CD8-positive, alpha-beta memory T cell (primary cell): ENCODE results near the gene AMBRA1. TPM values are rescaled to one million over a fixed set of nuclear protein-coding genes. Genes with fewer than 3 reads are reported as not detected.

Experiments
- CTCF ChIA-PET: fragments of 350-600 bp; sonication (Branson Sonifier 250); formaldehyde crosslinking; loops from one replicate; lab custom pipeline; 2021; ENCODE audit warnings: antibody characterized with exemption; lab: Charles Lee
- POLR2A ChIA-PET: fragments of 350-600 bp; sonication (Branson Sonifier 250); formaldehyde crosslinking; loops from one replicate; lab custom pipeline; 2021; ENCODE audit warnings: antibody characterized with exemption; lab: Charles Lee
- DNase-seq, 5 donors: peaks; one replicate each; pipeline versions ENCODE4 v3.0.0 to v3.0.0-alpha.2; 2020 to 2022; ENCODE audit warnings: mixed read lengths in 1 of 5
- H3K27ac ChIP-seq: one replicate; pipeline ENCODE4 v1.7.0; 2013; ENCODE audit warnings: low read depth, mild to moderate bottlenecking, low read length, moderate library complexity
- H3K27me3 ChIP-seq: 2 replicates; pipeline ENCODE4 v1.7.0; 2013; ENCODE audit warnings: low read length, mild to moderate bottlenecking; ENCODE audit not compliant: insufficient read depth, poor library complexity, severe bottlenecking
- H3K36me3 ChIP-seq: 2 replicates; pipeline ENCODE4 v1.7.0; 2013; ENCODE audit warnings: mild to moderate bottlenecking, low read length, moderate library complexity; ENCODE audit not compliant: insufficient read depth
- H3K4me1 ChIP-seq: 2 replicates; pipeline ENCODE4 v1.7.0; 2013; ENCODE audit warnings: mild to moderate bottlenecking, low read length, moderate library complexity; ENCODE audit not compliant: insufficient read depth
- H3K4me3 ChIP-seq: 2 replicates; pipeline ENCODE4 v1.7.0; 2013; ENCODE audit warnings: mild to moderate bottlenecking, low read length
- H3K9me3 ChIP-seq: 2 replicates; pipeline ENCODE4 v1.7.0; 2013; ENCODE audit warnings: mild to moderate bottlenecking, low read length
- H3K27ac Mint-ChIP-seq, 8 donors: one replicate each; pipeline ENCODE4 v1.8.0; 2020 to 2021; ENCODE audit warnings: mixed read lengths in 8 of 8, mild to moderate bottlenecking in 6 of 8, inconsistent platforms in 3 of 8, moderate library complexity in 3 of 8
- H3K27me3 Mint-ChIP-seq, 2 donors: one replicate each; pipeline ENCODE4 v1.8.0; 2020 to 2021; ENCODE audit warnings: mixed read lengths in 2 of 2, mild to moderate bottlenecking in 1 of 2, moderate library complexity in 1 of 2
- H3K36me3 Mint-ChIP-seq, 3 donors: one replicate each; pipeline ENCODE4 v1.8.0; 2020 to 2021; ENCODE audit warnings: mixed read lengths in 3 of 3, inconsistent platforms in 1 of 3, mild to moderate bottlenecking in 1 of 3
- H3K4me1 Mint-ChIP-seq, 3 donors: one replicate each; pipeline ENCODE4 v1.8.0; 2020 to 2021; ENCODE audit warnings: mixed read lengths in 3 of 3, inconsistent platforms in 1 of 3, mild to moderate bottlenecking in 1 of 3
- H3K4me3 Mint-ChIP-seq, 7 donors: one replicate each; pipeline ENCODE4 v1.8.0; 2020 to 2021; ENCODE audit warnings: mixed read lengths in 7 of 7, mild to moderate bottlenecking in 6 of 7, moderate library complexity in 4 of 7, inconsistent platforms in 2 of 7
- H3K9me3 Mint-ChIP-seq, 5 donors: one replicate each; pipeline ENCODE4 v1.8.0; 2020 to 2022; ENCODE audit warnings: mixed read lengths in 5 of 5, mild to moderate bottlenecking in 3 of 5, moderate library complexity in 2 of 5, inconsistent platforms in 1 of 5
- polyA plus RNA-seq: library from polyadenylated mRNA; unstranded; fragments of 300-500 nt; fragmentation: Illumina TruSeq; gene quantifications from one replicate; pipeline ENCODE4 v1.2.3, GENCODE V29; 2021
- total RNA-seq, 2 experiments: library from RNA; stranded (reverse); gene quantifications; one replicate each; pipeline ENCODE4 v1.2.3, GENCODE V29; 2021

The AMBRA1 gene
- total and polyA plus RNA-seq, 3 experiments from 2014 or later, result 13.6 to 33.3 (median 31.3) TPM

DNA sequence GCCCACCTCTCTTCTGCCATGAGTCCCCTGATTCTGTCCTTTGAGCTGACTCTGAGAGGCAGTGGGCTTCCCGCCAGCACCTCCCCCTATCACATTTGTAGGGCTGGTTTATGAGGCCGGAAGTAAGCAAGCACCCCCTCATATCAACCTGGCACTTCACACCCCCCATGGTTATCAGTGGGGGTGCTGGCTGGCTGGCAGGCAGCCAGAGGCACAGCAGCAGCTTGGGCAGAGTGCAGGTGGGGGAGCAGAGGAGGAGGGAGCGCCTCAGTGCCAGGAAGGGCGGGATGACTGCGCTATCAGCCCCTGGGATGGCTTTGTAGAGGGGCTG, 179.4 kb downstream of the AMBRA1 start:
- Histone ChIP-seq H3K4me1 (peaks cover 18% of the 10 kb centered on the region), H3K9me3 (no peaks in the 10 kb centered on the region), H3K4me3 (no peak overlapping the region), H3K27me3 (no peaks in the 10 kb centered on the region), H3K27ac (no peak overlapping the region), H3K36me3 (peaks cover 27% of the 10 kb centered on the region)
- POLR2A ChIA-PET, result no interaction called here
- Mint-ChIP-seq H3K27ac (peak overlapping the region in 2 of 8 donors; percentile 51 to 61), H3K4me1 (peaks cover 14 to 21% (median 17%) of the 10 kb centered on the region in 3 donors), H3K9me3 (no peaks in the 10 kb centered on the region), H3K4me3 (no peak overlapping the region), H3K27me3 (no peaks in the 10 kb centered on the region), H3K36me3 (peaks cover 8 to 86% (median 20%) of the 10 kb centered on the region in 3 donors)
- DNase-seq, result peak in 2 of 5 donors; percentile 24 to 76
- CTCF ChIA-PET, result no interaction called here

DNA sequence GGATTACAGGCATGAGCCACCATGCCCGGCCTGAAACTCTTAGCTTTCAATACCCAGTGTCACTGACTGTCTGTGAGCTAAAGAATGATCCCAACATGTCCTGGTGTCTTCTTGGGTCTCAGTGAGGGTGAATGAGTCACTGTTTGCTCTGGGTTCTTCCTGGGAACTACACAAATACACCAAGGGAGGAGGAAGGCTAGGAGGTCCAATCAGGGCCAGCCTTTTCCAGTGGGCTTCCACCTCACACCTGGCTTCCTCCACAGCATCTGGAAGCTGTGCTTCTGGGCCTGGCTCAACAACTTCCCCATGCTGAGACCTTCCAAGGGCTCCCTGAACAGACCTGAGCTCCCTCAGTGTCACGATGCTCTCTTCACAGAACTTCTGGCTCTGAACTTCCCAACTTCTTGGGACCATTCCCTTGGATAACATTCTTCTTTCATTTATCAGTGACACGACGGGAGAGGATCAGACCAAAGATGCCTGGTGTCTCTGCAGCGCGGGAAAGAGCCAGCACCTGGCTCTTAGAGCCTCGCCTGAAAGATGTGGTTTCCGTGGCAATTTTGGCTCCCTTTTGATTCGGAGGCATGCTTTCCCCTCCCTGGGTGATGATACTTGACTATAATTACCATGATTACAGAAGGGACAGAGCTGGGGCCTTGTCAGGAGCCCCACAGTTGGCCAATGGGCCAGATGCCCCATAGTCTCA, 179.9 kb downstream of the AMBRA1 start:
- no peaks in the 10 kb centered on the region for H3K9me3 Mint-ChIP-seq
- DNase-seq, result peak in 2 of 5 donors; percentile 14 to 69
- Histone ChIP-seq H3K4me1 (peaks cover 18% of the 10 kb centered on the region), H3K4me3 (no peak overlapping the region), H3K27me3 (no peaks in the 10 kb centered on the region), H3K27ac (no peak overlapping the region), H3K36me3 (peaks cover 29% of the 10 kb centered on the region), H3K9me3 (no peaks in the 10 kb centered on the region)
- no peaks in the 10 kb centered on the region for H3K27me3 Mint-ChIP-seq
- peaks cover 14 to 21% (median 17%) of the 10 kb centered on the region in 3 donors for H3K4me1 Mint-ChIP-seq
- ChIA-PET CTCF (no interaction called here), POLR2A (no interaction called here)
- H3K27ac Mint-ChIP-seq, result peak overlapping the region in 3 of 8 donors; percentile 24 to 73 (median 45)
- H3K4me3 Mint-ChIP-seq, result no peak overlapping the region
- peaks cover 8 to 86% (median 20%) of the 10 kb centered on the region in 3 donors for H3K36me3 Mint-ChIP-seq

DNA sequence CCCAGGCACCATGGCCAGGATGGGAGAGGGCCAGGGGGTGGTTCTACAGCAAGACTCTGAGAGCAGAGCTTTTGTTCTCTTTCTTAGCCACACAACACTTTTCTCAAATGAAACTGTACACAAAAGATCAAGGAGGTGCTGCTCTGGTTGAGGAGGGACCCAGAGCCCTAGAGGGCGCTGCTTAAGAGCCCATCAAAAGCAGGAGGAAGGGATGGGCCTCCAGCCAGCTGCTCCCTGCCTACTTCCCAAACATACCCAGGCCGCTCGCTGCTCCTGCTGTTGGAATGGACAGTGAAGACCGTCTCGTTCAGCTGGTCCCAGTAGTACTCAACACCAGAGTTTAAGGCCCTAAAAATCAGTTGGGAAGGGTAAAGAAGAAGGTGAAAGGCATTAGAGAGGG, 183.8 kb downstream of the AMBRA1 start:
- Histone ChIP-seq H3K4me3 (no peak overlapping the region), H3K9me3 (no peaks in the 10 kb centered on the region), H3K27me3 (no peaks in the 10 kb centered on the region), H3K27ac (no peak overlapping the region), H3K36me3 (peaks cover 32% of the 10 kb centered on the region), H3K4me1 (peaks cover 8% of the 10 kb centered on the region)
- DNase-seq, result no peak
- CTCF ChIA-PET, result no interaction called here
- H3K4me3 Mint-ChIP-seq, result no peak overlapping the region
- H3K4me1 Mint-ChIP-seq, result peaks cover 9 to 10% (median 9%) of the 10 kb centered on the region in 3 donors
- POLR2A ChIA-PET, result no interaction called here
- no peaks in the 10 kb centered on the region for H3K9me3 Mint-ChIP-seq
- no peaks in the 10 kb centered on the region for H3K27me3 Mint-ChIP-seq
- peak overlapping the region in 1 of 8 donors; percentile 41 for H3K27ac Mint-ChIP-seq
- peaks cover 7 to 77% (median 17%) of the 10 kb centered on the region in 3 donors for H3K36me3 Mint-ChIP-seq

DNA sequence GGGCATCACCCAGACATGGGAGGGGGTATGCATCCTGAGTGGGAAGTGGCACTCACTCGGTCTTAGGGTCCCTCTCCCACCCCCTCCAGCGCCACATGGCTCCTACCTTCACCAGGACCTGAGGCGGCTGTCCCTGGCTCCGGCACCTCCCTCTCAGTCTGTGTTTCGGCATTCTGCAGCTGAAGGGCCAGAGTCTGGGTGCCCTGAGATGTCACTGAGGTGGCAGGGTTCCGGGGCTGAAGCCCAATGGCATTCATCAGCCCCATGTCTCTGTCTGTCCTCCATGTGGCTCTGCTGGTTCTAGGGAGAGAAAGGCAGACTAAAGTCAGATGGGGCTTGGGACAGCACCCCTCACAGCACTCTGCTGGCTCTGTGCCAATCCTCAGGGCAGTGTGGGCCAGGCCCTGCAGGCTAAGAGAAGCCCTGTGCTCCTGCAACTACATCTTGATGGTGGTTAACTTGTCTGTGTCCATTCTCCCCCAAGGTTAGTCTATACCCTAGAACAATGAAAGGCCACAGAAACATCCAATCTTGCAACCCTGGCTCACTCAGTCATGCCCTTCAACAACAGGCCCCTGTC, 185.3 kb downstream of the AMBRA1 start:
- H3K9me3 ChIP-seq, result no peaks in the 10 kb centered on the region
- no peaks in the 10 kb centered on the region for H3K27me3 Mint-ChIP-seq
- no peaks in the 10 kb centered on the region for H3K4me1 ChIP-seq
- no peak overlapping the region for H3K27ac Mint-ChIP-seq
- peaks cover 40% of the 10 kb centered on the region for H3K36me3 ChIP-seq
- ChIA-PET POLR2A (no interaction called here), CTCF (interaction anchor here (0.7 kb wide), 1 partner anchor 121 kb away, joined by 3 read pairs; no protein-coding TSS in a partner anchor)
- H3K4me3 Mint-ChIP-seq, result no peak overlapping the region
- H3K9me3 Mint-ChIP-seq, result no peaks in the 10 kb centered on the region
- DNase-seq, result no peak
- H3K4me3 ChIP-seq, result no peak overlapping the region
- no peaks in the 10 kb centered on the region for H3K4me1 Mint-ChIP-seq
- H3K27me3 ChIP-seq, result no peaks in the 10 kb centered on the region
- no peak overlapping the region for H3K27ac ChIP-seq
- peaks cover 7 to 75% (median 16%) of the 10 kb centered on the region in 3 donors for H3K36me3 Mint-ChIP-seq

DNA sequence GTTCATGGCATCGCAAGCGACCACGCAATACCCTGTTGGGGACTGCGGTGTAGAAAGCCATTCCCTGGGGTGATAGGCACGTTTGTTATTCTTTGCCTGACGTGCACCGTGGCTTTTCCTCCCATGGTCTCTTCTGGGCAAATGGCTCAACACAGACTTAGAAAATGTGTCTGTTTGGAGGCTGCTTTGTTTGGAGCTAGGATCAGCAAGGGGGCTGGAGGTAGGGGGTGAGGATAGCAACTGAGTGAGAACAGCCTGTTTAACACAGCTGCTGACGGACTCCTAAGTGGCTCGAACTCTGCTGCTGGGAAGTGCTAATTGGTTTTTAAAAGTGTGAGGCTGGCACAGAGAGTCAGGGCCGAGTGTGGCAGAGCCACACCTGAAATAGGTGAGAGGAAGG, 186.2 kb downstream of the AMBRA1 start:
- Mint-ChIP-seq H3K36me3 (peaks cover 7 to 75% (median 16%) of the 10 kb centered on the region in 3 donors), H3K4me3 (no peak overlapping the region), H3K27me3 (no peaks in the 10 kb centered on the region), H3K4me1 (no peaks in the 10 kb centered on the region), H3K27ac (peak overlapping the region in 1 of 8 donors; percentile 26), H3K9me3 (no peaks in the 10 kb centered on the region)
- H3K9me3 ChIP-seq, result no peaks in the 10 kb centered on the region
- CTCF ChIA-PET, result no interaction called here
- DNase-seq, result no peak
- no peaks in the 10 kb centered on the region for H3K27me3 ChIP-seq
- no peak overlapping the region for H3K27ac ChIP-seq
- H3K4me1 ChIP-seq, result no peaks in the 10 kb centered on the region
- POLR2A ChIA-PET, result no interaction called here
- no peak overlapping the region for H3K4me3 ChIP-seq
- H3K36me3 ChIP-seq, result peaks cover 44% of the 10 kb centered on the region

DNA sequence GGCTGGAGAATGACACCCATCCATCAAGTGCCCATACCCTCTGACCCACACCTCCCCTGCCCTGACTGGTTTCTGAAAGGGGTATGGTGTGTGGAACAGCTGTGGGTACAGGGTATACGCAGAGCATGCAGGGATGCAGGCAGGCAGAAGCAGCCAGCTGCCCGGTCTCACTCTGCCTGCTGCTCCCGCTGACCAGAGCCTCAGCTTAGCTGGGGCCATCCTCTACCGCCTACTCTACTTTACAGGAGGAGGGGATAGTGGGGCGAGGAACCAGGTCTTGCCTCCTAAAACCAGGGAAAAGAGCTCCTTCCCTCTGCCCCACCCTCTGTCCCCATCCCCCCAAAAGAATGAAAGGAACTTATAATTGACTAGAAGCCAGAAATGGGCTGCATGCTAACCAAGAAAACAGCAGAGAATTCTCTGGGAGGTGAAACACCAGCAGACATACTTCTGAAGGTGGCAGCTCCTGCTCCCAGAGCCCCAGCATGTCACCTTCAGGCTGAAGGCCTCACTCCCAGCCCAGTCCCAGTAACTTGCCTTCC, 189.3 kb downstream of the AMBRA1 start:
- Mint-ChIP-seq H3K4me3 (no peak overlapping the region), H3K4me1 (no peaks in the 10 kb centered on the region), H3K9me3 (no peaks in the 10 kb centered on the region), H3K27me3 (no peaks in the 10 kb centered on the region), H3K27ac (peak overlapping the region in 1 of 8 donors; percentile 73), H3K36me3 (peaks cover 4 to 71% (median 20%) of the 10 kb centered on the region in 3 donors)
- no peak overlapping the region for H3K27ac ChIP-seq
- ChIA-PET POLR2A (no interaction called here), CTCF (no interaction called here)
- no peak for DNase-seq
- H3K9me3 ChIP-seq, result no peaks in the 10 kb centered on the region
- H3K27me3 ChIP-seq, result no peaks in the 10 kb centered on the region
- no peak overlapping the region for H3K4me3 ChIP-seq
- no peaks in the 10 kb centered on the region for H3K4me1 ChIP-seq
- peaks cover 35% of the 10 kb centered on the region for H3K36me3 ChIP-seq

DNA sequence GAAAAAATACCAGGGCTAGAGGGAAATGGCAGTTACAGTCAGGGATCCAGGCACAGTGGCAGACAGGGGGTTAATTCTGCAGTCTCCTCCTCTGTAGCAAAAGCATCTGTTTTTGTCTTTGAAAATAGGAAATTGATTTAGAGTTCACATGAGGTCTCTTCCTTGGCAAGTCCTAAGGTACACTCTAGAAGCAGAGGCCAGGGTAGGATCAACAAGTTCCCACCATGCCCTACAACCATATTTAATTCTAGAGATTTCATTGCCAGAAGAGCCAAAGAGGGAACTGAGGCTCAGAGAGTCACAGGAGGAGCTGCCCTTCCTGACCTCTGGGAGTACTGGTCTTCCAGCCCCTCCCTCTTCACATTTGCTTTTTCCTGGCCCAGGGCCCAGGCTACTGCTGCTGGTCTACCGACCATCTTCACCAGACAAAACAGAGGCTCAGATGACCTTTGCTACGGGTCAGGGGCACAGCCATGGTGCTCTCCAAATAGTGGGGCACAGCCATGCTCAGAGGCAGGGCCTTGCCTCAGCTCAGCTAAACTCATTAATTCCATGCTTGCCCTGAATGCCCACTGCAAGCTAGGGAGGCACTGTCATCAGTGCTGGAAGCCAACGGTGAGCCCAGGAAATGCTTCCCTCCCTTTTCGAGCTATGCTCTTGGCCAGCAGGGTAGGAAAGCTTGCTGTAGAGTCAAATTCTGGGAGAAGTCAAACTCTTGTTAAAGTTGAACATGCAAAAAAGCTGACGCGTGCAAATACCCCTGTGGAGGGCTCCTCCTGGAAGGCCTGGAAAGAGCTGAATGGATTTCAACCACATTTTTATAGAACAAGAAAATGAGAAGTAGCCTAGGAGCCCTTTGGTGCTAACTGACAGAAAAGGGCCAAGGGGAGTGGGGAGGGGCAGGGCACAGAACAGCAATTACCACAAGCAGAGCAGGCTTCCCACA, 190.6 kb downstream of the AMBRA1 start:
- peaks cover 4 to 63% (median 17%) of the 10 kb centered on the region in 3 donors for H3K36me3 Mint-ChIP-seq
- DNase-seq, result no peak
- ChIA-PET CTCF (no interaction called here), POLR2A (no interaction called here)
- H3K4me3 Mint-ChIP-seq, result peak overlapping the region in 2 of 7 donors; percentile 16 to 19
- no peaks in the 10 kb centered on the region for H3K27me3 ChIP-seq
- H3K4me3 ChIP-seq, result no peak overlapping the region
- H3K9me3 Mint-ChIP-seq, result no peaks in the 10 kb centered on the region
- H3K4me1 ChIP-seq, result no peaks in the 10 kb centered on the region
- H3K27ac Mint-ChIP-seq, result no peak overlapping the region
- no peaks in the 10 kb centered on the region for H3K4me1 Mint-ChIP-seq
- no peaks in the 10 kb centered on the region for H3K27me3 Mint-ChIP-seq
- H3K27ac ChIP-seq, result no peak overlapping the region
- peaks cover 27% of the 10 kb centered on the region for H3K36me3 ChIP-seq
- no peaks in the 10 kb centered on the region for H3K9me3 ChIP-seq
